HFFc6 (cell line): ENCODE data around the gene GABRB3. TPM values are rescaled to one million over a fixed set of nuclear protein-coding genes. Genes with fewer than 3 reads are reported as not detected.

Experiments used
- DNase-seq: peaks from one replicate; pipeline ENCODE4 v3.0.0-alpha.2; 2018
- H3K27ac Mint-ChIP-seq: 2 replicates; pipeline ENCODE4 v1.8.0; 2020; ENCODE audit warnings: mild to moderate bottlenecking, mixed read lengths
- H3K27me3 Mint-ChIP-seq: 2 replicates; pipeline ENCODE4 v1.8.0; 2021; ENCODE audit warnings: mild to moderate bottlenecking, moderate library complexity, mixed read lengths; ENCODE audit not compliant: insufficient read depth
- H3K36me3 Mint-ChIP-seq: 2 replicates; pipeline ENCODE4 v1.8.0; 2021; ENCODE audit warnings: low read depth, mixed read lengths
- H3K4me1 Mint-ChIP-seq: 2 replicates; pipeline ENCODE4 v1.8.0; 2020; ENCODE audit warnings: low read depth, mixed read lengths
- H3K4me3 Mint-ChIP-seq: 2 replicates; pipeline ENCODE4 v1.8.0; 2020; ENCODE audit warnings: mild to moderate bottlenecking, moderate library complexity, mixed read lengths
- H3K9me3 Mint-ChIP-seq: 2 replicates; pipeline ENCODE4 v1.8.0; 2020; ENCODE audit warnings: mild to moderate bottlenecking, mixed read lengths
- total RNA-seq, 6 experiments: library from RNA; stranded (reverse); fragmentation: NEBNext Ultra II Directional; extraction: Animal tissue kit (Norgen Biotek cat#: 25700); gene quantifications; 2 replicates in 1 of 6; 3 replicates in 5 of 6; pipeline ENCODE4 v1.2.3, GENCODE V29; 2021
- TF ChIP-seq, protein P1 (sequence below): fragments of 200-600 bp; sonication (generic); IDR thresholded peaks from 2 replicates; pipeline ENCODE4 v1.5.0; 2021; ENCODE audit warnings: antibody characterized with exemption, mild to moderate bottlenecking

Gene GABRB3
- total RNA-seq, 6 experiments from 2014 or later: 0.46 to 5.2 (median 0.92) TPM

DNA sequence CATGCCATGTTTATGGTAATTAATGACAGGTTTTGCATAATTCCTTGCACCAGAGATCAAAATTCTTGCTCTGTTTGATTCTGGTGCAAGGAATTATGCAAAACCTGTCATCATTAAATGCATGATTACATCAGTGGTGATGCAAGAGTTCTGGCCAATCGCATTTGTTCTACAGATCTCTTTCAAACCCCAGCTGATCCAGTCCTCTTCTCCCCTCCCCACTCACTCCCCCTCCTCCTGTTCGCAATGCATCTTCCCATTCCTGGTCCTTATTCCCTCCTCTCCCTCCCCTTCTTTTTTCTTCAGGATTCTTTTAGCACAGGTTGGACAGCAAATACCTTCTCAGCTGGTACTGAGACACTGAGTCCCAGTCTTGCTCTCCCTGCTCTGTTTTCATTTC, 82.1 kb downstream of the GABRB3 start:
- Mint-ChIP-seq H3K27me3 (no peaks in the 10 kb centered on the region), H3K9me3 (peaks cover 26% of the 10 kb centered on the region), H3K27ac (no peak overlapping the region), H3K36me3 (no peaks in the 10 kb centered on the region), H3K4me3 (no peak overlapping the region), H3K4me1 (no peaks in the 10 kb centered on the region)
- TF ChIP-seq, protein P1, sequence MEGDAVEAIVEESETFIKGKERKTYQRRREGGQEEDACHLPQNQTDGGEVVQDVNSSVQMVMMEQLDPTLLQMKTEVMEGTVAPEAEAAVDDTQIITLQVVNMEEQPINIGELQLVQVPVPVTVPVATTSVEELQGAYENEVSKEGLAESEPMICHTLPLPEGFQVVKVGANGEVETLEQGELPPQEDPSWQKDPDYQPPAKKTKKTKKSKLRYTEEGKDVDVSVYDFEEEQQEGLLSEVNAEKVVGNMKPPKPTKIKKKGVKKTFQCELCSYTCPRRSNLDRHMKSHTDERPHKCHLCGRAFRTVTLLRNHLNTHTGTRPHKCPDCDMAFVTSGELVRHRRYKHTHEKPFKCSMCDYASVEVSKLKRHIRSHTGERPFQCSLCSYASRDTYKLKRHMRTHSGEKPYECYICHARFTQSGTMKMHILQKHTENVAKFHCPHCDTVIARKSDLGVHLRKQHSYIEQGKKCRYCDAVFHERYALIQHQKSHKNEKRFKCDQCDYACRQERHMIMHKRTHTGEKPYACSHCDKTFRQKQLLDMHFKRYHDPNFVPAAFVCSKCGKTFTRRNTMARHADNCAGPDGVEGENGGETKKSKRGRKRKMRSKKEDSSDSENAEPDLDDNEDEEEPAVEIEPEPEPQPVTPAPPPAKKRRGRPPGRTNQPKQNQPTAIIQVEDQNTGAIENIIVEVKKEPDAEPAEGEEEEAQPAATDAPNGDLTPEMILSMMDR: no peak
- no peak for DNase-seq

DNA sequence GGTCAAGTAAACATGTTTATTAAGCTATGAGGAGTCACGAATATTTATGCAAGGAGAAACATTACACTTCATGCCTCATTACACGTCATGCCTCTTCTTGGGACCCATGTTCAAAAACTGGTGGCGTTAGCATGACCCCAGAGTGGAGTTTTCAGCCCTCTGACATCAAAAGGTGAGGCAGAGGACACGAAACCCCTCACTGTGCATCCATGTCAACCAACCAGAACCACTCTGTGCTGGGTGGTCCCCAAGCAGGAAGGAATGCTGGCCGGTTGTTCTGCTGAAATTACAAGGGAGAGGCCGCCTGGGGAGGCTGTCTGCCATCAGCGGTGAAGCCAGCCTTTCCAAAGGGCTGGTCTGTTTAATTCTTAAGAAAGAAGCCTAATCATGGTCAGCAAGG, 83.4 kb downstream of the GABRB3 start:
- Mint-ChIP-seq H3K4me1 (no peaks in the 10 kb centered on the region), H3K36me3 (no peaks in the 10 kb centered on the region; the same call in 1 of the 2 replicates), H3K27me3 (no peaks in the 10 kb centered on the region; the same call in 1 of the 2 replicates), H3K9me3 (peaks cover 28% of the 10 kb centered on the region), H3K4me3 (no peak overlapping the region), H3K27ac (no peak overlapping the region)
- TF ChIP-seq, protein P1: no peak
- DNase-seq: no peak

DNA sequence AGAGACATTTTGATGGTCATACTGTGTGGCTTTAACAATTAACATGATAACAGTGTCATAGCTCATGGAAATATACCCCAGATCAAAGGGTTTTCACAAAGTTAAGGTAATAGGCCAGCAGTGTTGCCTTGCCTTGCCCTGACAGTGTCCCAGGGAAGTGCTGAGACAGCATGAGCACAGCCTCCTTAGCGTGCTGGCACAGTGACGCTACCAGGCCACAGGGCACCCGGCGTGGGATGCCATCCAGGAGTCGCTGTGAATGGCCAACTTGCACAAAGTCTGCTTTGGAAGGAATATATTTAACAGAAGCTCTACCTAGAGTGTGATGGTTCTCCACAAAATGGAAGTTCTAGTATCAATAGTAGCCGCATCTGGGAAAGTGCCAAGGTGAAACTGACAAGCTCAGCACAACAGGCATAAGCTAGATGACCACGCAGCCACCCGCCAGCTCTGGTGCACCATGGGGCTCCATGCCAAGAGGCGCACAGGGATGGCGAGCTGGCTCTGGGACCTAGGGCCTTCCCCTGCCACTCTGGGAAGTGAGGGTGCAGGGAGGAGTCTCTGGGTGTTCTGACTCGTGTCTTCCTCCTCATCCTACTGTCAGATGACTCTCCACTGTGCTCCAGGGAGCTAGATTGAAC, 86.2 kb downstream of the GABRB3 start:
- TF ChIP-seq, protein P1: no peak
- DNase-seq: no peak
- H3K4me3 Mint-ChIP-seq: no peak overlapping the region
- peaks cover 32% of the 10 kb centered on the region for H3K9me3 Mint-ChIP-seq
- H3K27me3 Mint-ChIP-seq: peaks cover 3% of the 10 kb centered on the region
- H3K27ac Mint-ChIP-seq: no peak overlapping the region
- peaks cover 5% of the 10 kb centered on the region; the same call in 1 of the 2 replicates for H3K36me3 Mint-ChIP-seq
- no peaks in the 10 kb centered on the region for H3K4me1 Mint-ChIP-seq

DNA sequence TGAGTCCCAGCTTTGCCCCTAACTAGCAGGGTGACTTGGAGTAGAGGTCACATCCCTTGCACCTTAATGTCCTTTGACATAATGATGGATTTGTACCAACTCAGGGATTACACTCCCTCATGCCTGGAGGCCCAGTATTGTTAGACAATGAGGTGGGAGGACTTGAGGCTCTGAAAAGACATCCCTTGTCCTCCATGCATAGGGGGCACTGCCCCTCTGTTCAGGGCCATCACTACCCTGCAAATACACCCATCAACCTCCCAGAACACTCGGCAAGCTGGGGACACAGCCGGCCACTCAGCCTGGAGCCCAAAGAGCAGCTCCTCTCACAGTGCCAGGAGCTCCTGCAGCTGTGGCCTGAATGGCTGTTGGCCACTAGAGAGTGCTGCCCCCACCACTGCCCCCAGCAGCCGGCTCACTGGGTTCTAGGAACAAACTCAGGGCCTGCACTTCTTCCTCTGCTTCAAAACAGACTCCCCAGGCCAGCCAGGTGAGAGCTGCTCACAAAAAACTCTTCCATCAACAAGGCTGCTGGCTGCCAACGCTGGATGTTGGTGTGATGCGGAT, 90.2 kb downstream of the GABRB3 start:
- H3K27me3 Mint-ChIP-seq: peaks cover 3% of the 10 kb centered on the region
- H3K27ac Mint-ChIP-seq: no peak overlapping the region

DNA sequence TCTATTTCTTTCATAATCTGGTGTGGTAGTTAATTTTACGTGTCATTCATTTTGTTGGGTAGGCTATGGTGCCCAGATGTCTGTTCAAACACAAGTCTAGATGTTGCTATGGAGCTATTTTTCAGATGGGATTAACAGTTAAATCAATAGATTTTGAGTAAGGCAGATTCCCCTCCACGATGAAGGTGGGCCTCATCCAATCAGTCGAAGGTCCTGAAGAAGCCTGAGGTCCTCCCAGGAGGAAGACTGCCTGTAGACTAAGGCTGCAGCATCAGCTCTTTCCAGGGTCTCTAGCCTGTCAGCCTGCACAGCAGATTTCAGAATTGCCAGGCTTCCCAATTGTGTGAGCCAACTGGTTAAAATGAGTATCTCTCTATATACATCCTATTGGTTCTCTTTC, 92.9 kb downstream of the GABRB3 start:
- H3K27ac Mint-ChIP-seq: no peak overlapping the region
- TF ChIP-seq, protein P1: no peak
- 0 out of 2 replicates have a peak, but pooled peaks cover 5% of the 10 kb centered on the region for H3K36me3 Mint-ChIP-seq
- no peak for DNase-seq
- peaks cover 3% of the 10 kb centered on the region; the same call in 1 of the 2 replicates for H3K27me3 Mint-ChIP-seq
- no peak overlapping the region for H3K4me3 Mint-ChIP-seq
- H3K4me1 Mint-ChIP-seq: no peaks in the 10 kb centered on the region
- H3K9me3 Mint-ChIP-seq: peaks cover 63% of the 10 kb centered on the region

More for the DNA sequence above, 90.2 kb downstream of the GABRB3 start:
- peaks cover 52% of the 10 kb centered on the region for H3K9me3 Mint-ChIP-seq
- TF ChIP-seq, protein P1: no peak
- H3K4me1 Mint-ChIP-seq: no peaks in the 10 kb centered on the region
- no peak overlapping the region for H3K4me3 Mint-ChIP-seq
- DNase-seq: no peak
- peaks cover 5% of the 10 kb centered on the region; the same call in 1 of the 2 replicates for H3K36me3 Mint-ChIP-seq
